HG03520 (cell line): ENCODE data around the gene MYLK.
"Not testable (repeated sequence)": the region's sequence is repeated elsewhere in the genome, so short reads cannot be mapped to it uniquely, and the experiment has no call there.

ENCODE experiments used
- ATAC-seq: cut with Tn5 transposase; IDR thresholded peaks from one replicate; pipeline ENCODE4 v1.9.1; 2021; ENCODE audit warnings: mild to moderate bottlenecking, moderate library complexity; ENCODE audit not compliant: unreplicated experiment

Gene MYLK

DNA sequence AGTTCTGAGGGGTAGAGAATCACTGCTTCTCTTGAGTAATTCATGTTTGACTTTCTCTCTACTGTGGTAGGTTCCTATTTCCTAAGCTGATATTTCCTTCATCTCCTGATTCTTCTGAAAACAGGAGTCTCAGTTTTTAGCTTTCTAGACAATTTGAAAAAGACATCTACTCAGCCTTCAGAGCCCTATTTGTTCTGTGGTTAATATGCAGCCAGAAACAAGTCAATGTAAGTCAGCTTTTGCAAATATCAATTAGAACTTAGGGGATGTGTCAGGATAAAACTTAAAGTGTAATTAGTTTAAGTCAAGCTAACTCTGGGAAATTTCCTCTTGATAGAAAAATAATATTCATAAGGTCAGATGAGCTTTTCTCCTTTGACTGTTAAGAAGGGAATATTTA, 277.6 kb downstream of the MYLK start:
- no peak for ATAC-seq

GRCh38 chr3:123605789-123606234, 278.3 kb downstream of the MYLK start:
- ATAC-seq = peak; percentile 74

- ATAC-seq = not testable (repeated sequence)
Measured at GRCh38 chr3:123603153-123603552, 281.0 kb downstream of the MYLK start.

DNA sequence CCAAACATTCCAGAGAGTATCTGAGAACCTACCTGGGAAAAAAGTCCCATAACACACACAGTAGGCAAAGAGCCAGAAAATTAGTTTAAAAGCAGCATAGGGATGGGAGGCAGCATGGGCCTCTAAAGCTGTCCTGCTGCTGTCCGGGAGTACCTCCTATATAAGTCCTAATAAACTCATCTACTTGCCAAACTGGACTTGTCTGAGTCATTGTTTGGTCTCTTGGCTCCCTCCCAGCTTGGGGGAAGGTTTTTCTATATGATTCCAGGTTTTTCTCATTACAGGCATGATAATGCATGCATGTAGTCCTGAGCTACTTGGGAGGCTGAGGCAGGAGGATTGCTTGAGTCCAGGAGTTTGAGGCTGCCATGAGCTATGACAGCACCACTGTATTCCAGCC, 281.8 kb downstream of the MYLK start:
- no peak for ATAC-seq

DNA sequence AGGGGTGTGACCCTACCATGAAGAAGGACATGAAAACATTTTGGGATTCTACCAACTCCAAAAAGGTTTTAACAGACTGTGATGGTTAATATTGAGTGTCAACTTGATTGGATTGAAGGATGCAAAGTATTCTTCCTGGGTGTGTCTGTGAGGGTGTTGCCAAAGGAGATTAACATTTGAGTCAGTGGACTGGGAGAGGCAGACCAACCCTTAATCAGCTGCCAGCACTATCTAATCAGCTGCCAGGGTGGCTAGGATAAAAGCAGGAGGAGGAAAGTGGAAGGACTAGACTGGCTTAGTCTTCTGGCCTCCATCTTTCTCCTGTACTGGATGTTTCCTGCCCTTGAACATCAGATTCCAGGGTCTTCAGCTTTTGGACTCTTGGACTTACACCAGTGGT, 283.3 kb downstream of the MYLK start:
- not testable (repeated sequence) for ATAC-seq

DNA sequence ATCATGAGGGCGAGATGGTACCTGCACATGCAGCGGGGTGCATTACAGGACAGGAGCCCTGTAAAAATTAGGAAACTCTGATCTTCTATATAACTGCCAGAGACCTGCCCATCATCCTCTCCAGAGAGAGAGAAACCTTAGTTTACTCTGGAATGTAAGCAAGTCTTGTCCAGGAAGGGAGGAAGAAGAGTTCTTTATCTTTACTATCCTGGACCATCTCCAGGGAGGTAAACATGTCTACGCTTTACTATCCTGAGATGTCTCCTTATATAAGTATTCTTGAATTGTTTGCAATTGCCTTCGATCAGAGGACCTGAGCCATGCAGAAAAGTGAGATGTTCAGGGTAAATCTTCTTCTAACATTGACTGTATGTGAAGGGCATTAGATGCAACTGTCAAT, 286.6 kb downstream of the MYLK start:
- ATAC-seq = no peak

DNA sequence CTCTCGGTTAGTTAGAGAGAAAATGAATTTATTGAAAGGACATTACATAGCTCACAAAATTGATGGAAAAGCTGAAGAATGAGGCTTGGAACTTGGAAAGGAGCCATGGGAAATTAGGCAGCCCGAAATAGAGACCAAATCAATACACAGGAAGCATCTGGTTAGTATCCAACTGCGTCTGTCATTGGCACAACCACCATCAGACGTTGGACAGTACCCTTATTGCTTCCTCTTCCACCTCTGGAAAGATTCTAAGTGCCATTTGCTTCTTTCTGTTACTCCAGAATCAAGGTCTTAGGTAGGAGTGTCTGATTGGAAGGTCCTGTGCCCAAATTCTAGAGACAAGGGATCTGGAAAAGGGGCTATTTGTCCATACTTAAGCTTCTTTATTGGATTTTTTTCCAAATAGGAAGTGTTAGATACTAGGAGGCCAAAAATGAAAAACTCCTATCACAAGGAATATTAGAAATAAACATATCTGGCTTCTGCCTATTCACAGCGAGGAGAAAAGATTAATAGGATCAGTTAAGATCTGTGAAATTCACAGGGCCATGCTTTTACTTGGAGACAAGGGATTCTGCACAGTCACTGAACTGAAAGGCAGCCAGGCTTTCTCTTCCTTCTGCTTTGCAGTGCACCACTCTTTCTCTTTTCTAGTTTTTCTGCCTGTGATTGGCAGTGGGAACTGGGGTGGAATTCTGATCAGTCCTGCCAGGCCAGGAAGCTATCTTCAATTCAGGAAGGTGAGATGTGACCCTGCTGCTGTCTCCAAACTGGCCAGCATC, 288.5 kb downstream of the MYLK start:
- ATAC-seq = no peak

DNA sequence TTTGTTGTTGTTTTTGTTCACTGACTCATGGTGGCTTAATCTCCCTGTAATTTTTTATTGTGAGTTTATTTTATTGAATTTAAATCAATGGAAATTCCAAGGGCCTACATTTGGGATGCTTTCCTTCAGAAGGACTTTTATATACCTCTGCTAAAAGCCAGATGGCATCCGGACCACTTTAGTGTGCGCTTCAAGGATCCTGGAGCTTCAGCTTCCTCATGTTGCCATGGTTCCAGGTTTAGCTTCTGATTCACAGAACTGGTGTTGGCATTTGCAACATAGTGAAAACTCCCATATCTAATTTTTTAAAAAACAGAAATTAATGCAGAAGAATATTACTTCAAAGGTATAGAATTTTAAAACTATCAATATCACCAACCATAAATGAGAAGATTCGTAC, 290.8 kb downstream of the MYLK start:
- ATAC-seq = no peak

- no peak for ATAC-seq
Measured at GRCh38 chr3:123590685-123591450, 293.3 kb downstream of the MYLK start.

GRCh38 chr3:123587401-123587800, 296.7 kb downstream of the MYLK start:
- no peak for ATAC-seq

DNA sequence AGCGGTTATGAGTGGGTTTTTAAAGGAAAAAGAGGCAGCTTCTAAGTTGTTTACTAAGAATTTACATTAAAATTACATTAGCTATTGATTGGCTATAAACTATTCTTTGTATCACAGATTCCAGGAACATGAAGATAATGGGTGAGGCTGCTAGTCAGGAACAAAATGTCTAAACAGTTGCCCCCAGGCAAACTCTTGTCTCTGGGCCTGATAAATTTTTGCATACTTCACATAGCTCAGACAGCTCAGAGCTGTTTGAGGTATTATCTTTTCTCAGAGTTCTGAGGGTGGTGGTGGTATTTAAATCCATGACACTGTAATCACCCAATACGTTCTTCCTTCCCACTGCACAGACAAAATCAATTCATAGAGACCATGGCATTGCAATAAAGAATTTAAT, 297.2 kb downstream of the MYLK start:
- no peak for ATAC-seq

DNA sequence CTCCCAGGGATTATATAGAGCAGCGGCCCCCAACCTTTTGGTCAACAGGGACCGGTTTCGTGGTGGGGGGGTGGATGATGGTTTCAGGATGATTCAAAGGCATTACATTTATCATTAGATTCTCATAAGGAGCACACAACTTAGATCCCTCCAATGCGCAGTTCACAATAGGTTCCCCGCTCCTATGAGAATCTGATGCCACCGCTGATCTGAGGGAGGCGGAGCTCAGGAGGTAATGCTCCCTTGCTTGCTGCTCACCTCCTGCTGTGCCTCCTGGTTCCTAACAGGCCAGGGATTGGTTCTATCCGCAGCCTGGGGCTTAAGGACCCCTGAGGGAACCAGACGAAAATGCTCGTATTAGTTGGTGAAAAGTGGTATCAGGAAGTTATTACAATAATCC, 298.0 kb downstream of the MYLK start:
- no peak for ATAC-seq

DNA sequence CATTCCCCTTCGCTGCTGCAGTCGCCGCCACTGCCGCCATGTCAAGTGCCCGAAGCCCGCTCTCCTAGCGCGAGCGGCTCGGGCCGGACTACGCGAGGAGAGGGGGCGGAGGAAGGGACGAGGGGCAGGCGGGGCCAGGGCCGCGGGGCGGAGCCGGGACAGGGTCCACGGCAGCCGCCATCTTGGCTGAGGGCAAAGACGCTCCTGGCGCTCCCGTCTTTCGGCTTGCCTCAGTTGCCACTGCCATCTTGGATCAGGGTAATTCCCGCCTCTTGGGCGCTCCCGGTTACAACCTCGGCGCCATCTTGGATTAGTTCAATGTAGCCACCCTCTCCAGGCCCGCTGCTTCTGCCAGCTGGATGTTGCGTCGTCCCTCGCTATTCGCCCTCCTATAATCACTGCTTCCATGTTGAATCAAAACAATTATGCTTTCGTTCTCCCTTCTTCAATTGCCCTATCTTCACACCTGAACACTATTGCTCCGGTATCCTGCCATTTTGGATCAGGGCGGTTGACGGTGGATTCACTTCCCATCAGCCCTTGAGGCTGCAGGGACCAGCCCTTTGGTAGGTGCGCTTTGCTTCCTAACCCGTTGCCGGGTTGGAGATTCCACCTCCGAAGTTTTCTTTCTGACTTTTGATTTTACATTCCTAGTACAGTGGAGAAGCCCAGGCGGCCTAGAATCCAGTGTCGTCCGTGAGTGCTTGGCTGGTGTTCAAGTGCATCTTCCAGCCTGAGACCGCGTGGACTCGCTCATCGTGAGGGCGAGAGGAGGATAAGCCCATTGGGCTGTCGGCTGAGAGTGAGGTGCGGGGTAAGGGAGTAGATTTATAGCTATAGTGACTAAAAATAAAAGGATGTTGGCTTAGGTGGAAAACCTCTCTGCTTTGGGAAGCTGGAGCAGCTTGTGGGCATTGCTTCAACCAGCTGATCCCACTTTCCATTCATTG, 298.9 kb downstream of the MYLK start, which contains the start of gene HACD2:
Gene HACD2, minus strand, starts transcription at position 66 of the 950 bp plus-strand sequence. Its CDS starts 26 bp downstream, at position 40.
- peak; percentile 83 for ATAC-seq

GRCh38 chr3:123584284-123584987, 299.7 kb downstream of the MYLK start:
- ATAC-seq = peak; percentile 34

GRCh38 chr3:123583561-123583960, 300.6 kb downstream of the MYLK start:
- no peak for ATAC-seq

GRCh38 chr3:123582315-123582714, 301.8 kb downstream of the MYLK start:
- no peak for ATAC-seq

DNA sequence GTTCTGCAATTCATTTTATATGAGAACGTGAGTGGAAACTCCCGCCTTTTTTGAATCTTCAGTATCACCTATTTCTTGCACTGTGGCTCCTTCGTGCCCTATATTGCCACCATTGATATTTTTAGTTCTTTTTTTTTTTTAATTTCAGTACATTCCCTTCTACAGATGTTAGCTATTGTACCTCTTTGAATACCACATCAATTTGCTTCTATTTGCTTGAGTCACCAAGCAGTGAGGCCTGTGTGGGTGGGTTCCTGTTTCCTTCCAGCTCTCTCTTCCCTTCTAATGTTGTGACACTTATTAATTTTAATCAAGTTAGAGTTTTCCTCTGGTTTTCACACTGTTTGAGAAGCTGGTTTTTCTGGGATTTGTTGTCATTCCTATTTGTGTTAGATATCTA, 308.0 kb downstream of the MYLK start:
- no peak for ATAC-seq

GRCh38 chr3:123571973-123572365, 312.2 kb downstream of the MYLK start:
- no peak for ATAC-seq

- no peak for ATAC-seq
Measured at GRCh38 chr3:123571264-123571972, 312.7 kb downstream of the MYLK start.

DNA sequence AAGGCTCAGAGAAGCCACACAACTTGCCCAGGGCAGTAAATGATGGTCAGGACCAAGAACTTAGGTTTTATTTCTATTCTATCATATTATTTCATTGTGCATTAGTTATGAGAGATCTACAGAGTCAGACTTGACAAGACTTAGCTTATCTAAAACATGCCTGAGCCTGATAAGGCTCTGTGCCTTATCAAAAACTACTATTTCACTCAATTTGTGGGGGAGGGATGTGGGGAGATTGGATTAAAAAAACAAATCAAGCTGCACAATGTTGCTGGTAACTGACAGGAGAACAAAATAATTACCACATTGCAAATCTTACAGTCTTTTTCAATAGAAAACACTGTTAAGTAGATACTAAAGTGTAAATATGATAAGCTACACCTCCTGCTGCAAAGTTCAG, 315.3 kb downstream of the MYLK start:
- no peak for ATAC-seq
